Measurements from ENCODE around the gene ZBTB48.

Gene ZBTB48

GRCh38 chr1:6574025-6574620 is 5.7 kb upstream of the ZBTB48 start:
- no peak for DNase-seq

- DNase-seq = no peak
Measured at GRCh38 chr1:6574818-6575217, 5.0 kb upstream of the ZBTB48 start.

- DNase-seq = no peak
Measured at GRCh38 chr1:6577831-6578525, 1.8 kb upstream of the ZBTB48 start.

- DNase-seq = no peak
Measured at GRCh38 chr1:6578624-6579373, 995 bp upstream of the ZBTB48 start.

- peak; percentile 72 to 85 (median 74) for DNase-seq
Measured at GRCh38 chr1:6580119-6580592, 362 bp downstream of the ZBTB48 start.

- peak; percentile 68 to 75 (median 72) for DNase-seq
Measured at GRCh38 chr1:6580593-6581409, 1.0 kb downstream of the ZBTB48 start.

- peak; percentile 85 to 91 (median 90) for DNase-seq
Measured at GRCh38 chr1:6581561-6582305, 1.9 kb downstream of the ZBTB48 start.

GRCh38 chr1:6582370-6582769 is 2.6 kb downstream of the ZBTB48 start:
- no peak for DNase-seq

- DNase-seq = peak in 1 of 4 experiments; percentile 24
Measured at GRCh38 chr1:6584126-6585080, 4.6 kb downstream of the ZBTB48 start.

- DNase-seq = no peak
Measured at GRCh38 chr1:6585081-6585722, 5.4 kb downstream of the ZBTB48 start.

GRCh38 chr1:6585841-6586240 is 6.0 kb downstream of the ZBTB48 start:
- DNase-seq = no peak

- no peak for DNase-seq
Measured at GRCh38 chr1:6586404-6586816, 6.6 kb downstream of the ZBTB48 start.

- no peak for DNase-seq
Measured at GRCh38 chr1:6587261-6588005, 7.6 kb downstream of the ZBTB48 start.

GRCh38 chr1:6588128-6588892 is 8.5 kb downstream of the ZBTB48 start:
- DNase-seq = no peak

- peak; percentile 77 to 91 (median 90) for DNase-seq
Measured at GRCh38 chr1:6588893-6589520, 9.2 kb downstream of the ZBTB48 start.

GRCh38 chr1:6590046-6590445 is 10.3 kb downstream of the ZBTB48 start:
- DNase-seq = no peak

- DNase-seq = peak; percentile 63 to 81 (median 75)
Measured at GRCh38 chr1:6591222-6591621, 11.4 kb downstream of the ZBTB48 start.

- DNase-seq = no peak
Measured at GRCh38 chr1:6591644-6592043, 11.8 kb downstream of the ZBTB48 start.

Data from suppressor macrophage (primary cell).